ENCODE measurements around the gene SBF2. TPM values are rescaled to one million over a fixed set of nuclear protein-coding genes. Genes with fewer than 3 reads are reported as not detected.

SBF2 gene
- polyA plus RNA-seq, 1 donor, result 45.4 TPM

GRCh38 chr11:9771071-9771511 lies 522.9 kb downstream of the SBF2 start:
- no peak for DNase-seq
- WGBS (ENCODE audit: insufficient coverage, low lambda C conversion rate), result no CpG with 5 or more reads among the region's 1 CpG

GRCh38 chr11:9769621-9770020 lies 524.4 kb downstream of the SBF2 start:
- H3K27me3 ChIP-seq (ENCODE audit: control insufficient read depth, insufficient read depth, low read length), result no peaks in the 10 kb centered on the region
- WGBS (ENCODE audit: insufficient coverage, low lambda C conversion rate), result no CpG with 5 or more reads among the region's 4 CpGs
- H3K4me1 ChIP-seq (ENCODE audit: control insufficient read depth, insufficient read depth, low read length), result no peaks in the 10 kb centered on the region
- no peak for DNase-seq
- no peaks in the 10 kb centered on the region for H3K36me3 ChIP-seq (ENCODE audit: control insufficient read depth, insufficient read depth, low read length)
- no peak overlapping the region for H3K4me3 ChIP-seq (ENCODE audit: low read length)
- H3K27ac ChIP-seq (ENCODE audit: low read length), result no peak overlapping the region
- H3K9me3 ChIP-seq (ENCODE audit: control insufficient read depth, low read depth, low read length), result no peaks in the 10 kb centered on the region

More at GRCh38 chr11:9771071-9771511, 522.9 kb downstream of the SBF2 start:
- H3K4me3 ChIP-seq (ENCODE audit: low read length), result no peak overlapping the region
- H3K9me3 ChIP-seq (ENCODE audit: control insufficient read depth, low read depth, low read length), result no peaks in the 10 kb centered on the region
- peaks cover 2% of the 10 kb centered on the region for H3K4me1 ChIP-seq (ENCODE audit: control insufficient read depth, insufficient read depth, low read length)
- peaks cover 4% of the 10 kb centered on the region for H3K36me3 ChIP-seq (ENCODE audit: control insufficient read depth, insufficient read depth, low read length)
- no peak overlapping the region for H3K27ac ChIP-seq (ENCODE audit: low read length)
- no peaks in the 10 kb centered on the region for H3K27me3 ChIP-seq (ENCODE audit: control insufficient read depth, insufficient read depth, low read length)

- DNase-seq, result peak; percentile 31 to 32
- no peak overlapping the region for H3K4me3 ChIP-seq (ENCODE audit: low read length)
- H3K27me3 ChIP-seq (ENCODE audit: control insufficient read depth, insufficient read depth, low read length), result no peaks in the 10 kb centered on the region
- WGBS (ENCODE audit: insufficient coverage, low lambda C conversion rate), result no CpG with 5 or more reads among the region's 5 CpGs
- H3K36me3 ChIP-seq (ENCODE audit: control insufficient read depth, insufficient read depth, low read length), result no peaks in the 10 kb centered on the region
- peak overlapping the region; percentile 59 for H3K27ac ChIP-seq (ENCODE audit: low read length)
- H3K4me1 ChIP-seq (ENCODE audit: control insufficient read depth, insufficient read depth, low read length), result peaks cover under 1% of the 10 kb centered on the region
- no peaks in the 10 kb centered on the region for H3K9me3 ChIP-seq (ENCODE audit: control insufficient read depth, low read depth, low read length)
These were observed 528.5 kb downstream of the SBF2 start for GRCh38 chr11:9765320-9766101.

GRCh38 chr11:9763301-9763700 lies 530.7 kb downstream of the SBF2 start:
- Histone ChIP-seq H3K4me3 (ENCODE audit: low read length) (no peak overlapping the region), H3K9me3 (ENCODE audit: control insufficient read depth, low read depth, low read length) (no peaks in the 10 kb centered on the region), H3K36me3 (ENCODE audit: control insufficient read depth, insufficient read depth, low read length) (no peaks in the 10 kb centered on the region), H3K27ac (ENCODE audit: low read length) (no peak overlapping the region), H3K27me3 (ENCODE audit: control insufficient read depth, insufficient read depth, low read length) (no peaks in the 10 kb centered on the region), H3K4me1 (ENCODE audit: control insufficient read depth, insufficient read depth, low read length) (peaks cover 17% of the 10 kb centered on the region)
- WGBS (ENCODE audit: insufficient coverage, low lambda C conversion rate), result no CpG with 5 or more reads among the region's 1 CpG
- no peak for DNase-seq

GRCh38 chr11:9762531-9762930 lies 531.5 kb downstream of the SBF2 start:
- Histone ChIP-seq H3K4me3 (ENCODE audit: low read length) (no peak overlapping the region), H3K36me3 (ENCODE audit: control insufficient read depth, insufficient read depth, low read length) (no peaks in the 10 kb centered on the region), H3K9me3 (ENCODE audit: control insufficient read depth, low read depth, low read length) (no peaks in the 10 kb centered on the region), H3K4me1 (ENCODE audit: control insufficient read depth, insufficient read depth, low read length) (peaks cover 17% of the 10 kb centered on the region), H3K27ac (ENCODE audit: low read length) (no peak overlapping the region), H3K27me3 (ENCODE audit: control insufficient read depth, insufficient read depth, low read length) (no peaks in the 10 kb centered on the region)
- no CpG with 5 or more reads among the region's 4 CpGs for WGBS (ENCODE audit: insufficient coverage, low lambda C conversion rate)
- no peak for DNase-seq

GRCh38 chr11:9761441-9761945 lies 532.5 kb downstream of the SBF2 start:
- no peaks in the 10 kb centered on the region for H3K36me3 ChIP-seq (ENCODE audit: control insufficient read depth, insufficient read depth, low read length)
- no peaks in the 10 kb centered on the region for H3K27me3 ChIP-seq (ENCODE audit: control insufficient read depth, insufficient read depth, low read length)
- no peaks in the 10 kb centered on the region for H3K9me3 ChIP-seq (ENCODE audit: control insufficient read depth, low read depth, low read length)
- H3K27ac ChIP-seq (ENCODE audit: low read length), result no peak overlapping the region
- no peak for DNase-seq
- H3K4me3 ChIP-seq (ENCODE audit: low read length), result no peak overlapping the region
- peaks cover 17% of the 10 kb centered on the region for H3K4me1 ChIP-seq (ENCODE audit: control insufficient read depth, insufficient read depth, low read length)
- 100% methylated on average over 1 of the region's 6 CpGs for WGBS (ENCODE audit: insufficient coverage, low lambda C conversion rate)

GRCh38 chr11:9760193-9760575 lies 533.8 kb downstream of the SBF2 start:
- H3K4me3 ChIP-seq (ENCODE audit: low read length), result no peak overlapping the region
- no peaks in the 10 kb centered on the region for H3K9me3 ChIP-seq (ENCODE audit: control insufficient read depth, low read depth, low read length)
- no peaks in the 10 kb centered on the region for H3K36me3 ChIP-seq (ENCODE audit: control insufficient read depth, insufficient read depth, low read length)
- DNase-seq, result peak in 1 of 2 donors; percentile 46
- WGBS (ENCODE audit: insufficient coverage, low lambda C conversion rate), result no CpG with 5 or more reads among the region's 3 CpGs
- H3K27me3 ChIP-seq (ENCODE audit: control insufficient read depth, insufficient read depth, low read length), result no peaks in the 10 kb centered on the region
- peak overlapping the region; percentile 51 for H3K27ac ChIP-seq (ENCODE audit: low read length)
- peaks cover 17% of the 10 kb centered on the region for H3K4me1 ChIP-seq (ENCODE audit: control insufficient read depth, insufficient read depth, low read length)

- no peaks in the 10 kb centered on the region for H3K36me3 ChIP-seq (ENCODE audit: control insufficient read depth, insufficient read depth, low read length)
- peak overlapping the region; percentile 68 for H3K4me3 ChIP-seq (ENCODE audit: low read length)
- WGBS (ENCODE audit: insufficient coverage, low lambda C conversion rate), result no CpG with 5 or more reads among the region's 10 CpGs
- peak; percentile 93 to 95 for DNase-seq
- H3K27ac ChIP-seq (ENCODE audit: low read length), result peak overlapping the region; percentile 84
- H3K27me3 ChIP-seq (ENCODE audit: control insufficient read depth, insufficient read depth, low read length), result no peaks in the 10 kb centered on the region
- peaks cover 17% of the 10 kb centered on the region for H3K4me1 ChIP-seq (ENCODE audit: control insufficient read depth, insufficient read depth, low read length)
- no peaks in the 10 kb centered on the region for H3K9me3 ChIP-seq (ENCODE audit: control insufficient read depth, low read depth, low read length)
These were observed 534.4 kb downstream of the SBF2 start for GRCh38 chr11:9759519-9760192.

GRCh38 chr11:9758637-9759518 lies 535.1 kb downstream of the SBF2 start:
- peak overlapping the region; percentile 68 for H3K4me3 ChIP-seq (ENCODE audit: low read length)
- no CpG with 5 or more reads among the region's 58 CpGs for WGBS (ENCODE audit: insufficient coverage, low lambda C conversion rate)
- H3K9me3 ChIP-seq (ENCODE audit: control insufficient read depth, low read depth, low read length), result no peaks in the 10 kb centered on the region
- DNase-seq, result peak; percentile 78 to 87
- no peaks in the 10 kb centered on the region for H3K36me3 ChIP-seq (ENCODE audit: control insufficient read depth, insufficient read depth, low read length)
- peak overlapping the region; percentile 84 for H3K27ac ChIP-seq (ENCODE audit: low read length)
- H3K27me3 ChIP-seq (ENCODE audit: control insufficient read depth, insufficient read depth, low read length), result no peaks in the 10 kb centered on the region
- H3K4me1 ChIP-seq (ENCODE audit: control insufficient read depth, insufficient read depth, low read length), result peaks cover 20% of the 10 kb centered on the region
